Measurements from ENCODE around the gene ARL5A. TPM values are rescaled to one million over a fixed set of nuclear protein-coding genes. Genes with fewer than 3 reads are reported as not detected.

ARL5A gene
- total and polyA plus RNA-seq, 9 of the 15 experiments (the other 6 are each of a cell fraction or from before 2014, with no cell fraction given) = 16.3 to 117 (median 88.4) TPM

DNA sequence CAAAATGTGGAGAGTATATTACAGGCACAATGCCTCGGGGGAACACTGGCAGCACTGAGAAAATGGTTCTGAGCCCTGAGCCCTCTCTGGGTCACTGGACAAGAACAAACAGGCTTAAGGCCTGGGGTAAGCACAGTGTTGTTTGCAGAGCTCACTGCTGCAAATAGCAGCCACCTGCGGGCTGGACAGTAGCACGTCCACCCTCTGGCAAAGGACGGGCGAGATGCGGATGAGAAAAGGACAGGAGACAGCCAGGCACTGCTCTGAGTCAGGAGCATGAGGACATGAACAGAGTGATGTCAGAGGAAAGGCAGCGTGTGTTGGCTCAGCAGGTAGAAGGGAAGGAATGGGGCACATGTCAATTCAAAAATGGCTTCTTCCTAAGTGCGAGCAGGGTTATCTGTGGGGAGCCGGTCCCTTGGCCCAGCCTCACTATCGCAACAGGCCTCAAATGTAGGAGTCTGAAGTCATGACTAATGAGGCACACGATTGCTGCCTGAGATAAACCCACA, 68.0 kb downstream of the ARL5A start (continued):
- no peak for TF ChIP-seq POLR2H (tag; IDR thresholded peaks at IDR 0.05; ENCODE audit: low read depth)
- TF ChIP-seq ZNF445 (CRISPR knock-in tag; IDR thresholded peaks at IDR 0.05; ENCODE audit: low read depth) = no peak
- no peak for TF ChIP-seq NCOA2 (IDR thresholded peaks at IDR 0.05; ENCODE audit: partially characterized antibody in 2 of 2)
- no peak for TF ChIP-seq CSDE1 (IDR thresholded peaks at IDR 0.05)
- TF ChIP-seq, protein P1, sequence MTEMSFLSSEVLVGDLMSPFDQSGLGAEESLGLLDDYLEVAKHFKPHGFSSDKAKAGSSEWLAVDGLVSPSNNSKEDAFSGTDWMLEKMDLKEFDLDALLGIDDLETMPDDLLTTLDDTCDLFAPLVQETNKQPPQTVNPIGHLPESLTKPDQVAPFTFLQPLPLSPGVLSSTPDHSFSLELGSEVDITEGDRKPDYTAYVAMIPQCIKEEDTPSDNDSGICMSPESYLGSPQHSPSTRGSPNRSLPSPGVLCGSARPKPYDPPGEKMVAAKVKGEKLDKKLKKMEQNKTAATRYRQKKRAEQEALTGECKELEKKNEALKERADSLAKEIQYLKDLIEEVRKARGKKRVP (CRISPR knock-in tag; IDR thresholded peaks at IDR 0.05) = peak; percentile 83
- 0 out of 2 replicates have a peak, but pooled peaks have one; percentile 11 for TF ChIP-seq CEBPB (tag; IDR thresholded peaks at IDR 0.05)
- TF ChIP-seq SP1 (CRISPR knock-in tag; IDR thresholded peaks at IDR 0.05) = no peak
- TF ChIP-seq RBM17 (IDR thresholded peaks at IDR 0.05; ENCODE audit: borderline replicate concordance, low read depth, low read length) = no peak
- no peak for TF ChIP-seq FOXA3 (CRISPR knock-in tag; conservative IDR thresholded peaks at IDR 0.05 in 1 of 2, IDR thresholded peaks at IDR 0.05 in 1 of 2)
- TF ChIP-seq ZNF174 (CRISPR knock-in tag; IDR thresholded peaks at IDR 0.05) = no peak
- TF ChIP-seq SMARCC2 (IDR thresholded peaks at IDR 0.05; ENCODE audit: low read depth) = peak; percentile 72; the same call in 1 of the 2 replicates
- TF ChIP-seq, protein P2, sequence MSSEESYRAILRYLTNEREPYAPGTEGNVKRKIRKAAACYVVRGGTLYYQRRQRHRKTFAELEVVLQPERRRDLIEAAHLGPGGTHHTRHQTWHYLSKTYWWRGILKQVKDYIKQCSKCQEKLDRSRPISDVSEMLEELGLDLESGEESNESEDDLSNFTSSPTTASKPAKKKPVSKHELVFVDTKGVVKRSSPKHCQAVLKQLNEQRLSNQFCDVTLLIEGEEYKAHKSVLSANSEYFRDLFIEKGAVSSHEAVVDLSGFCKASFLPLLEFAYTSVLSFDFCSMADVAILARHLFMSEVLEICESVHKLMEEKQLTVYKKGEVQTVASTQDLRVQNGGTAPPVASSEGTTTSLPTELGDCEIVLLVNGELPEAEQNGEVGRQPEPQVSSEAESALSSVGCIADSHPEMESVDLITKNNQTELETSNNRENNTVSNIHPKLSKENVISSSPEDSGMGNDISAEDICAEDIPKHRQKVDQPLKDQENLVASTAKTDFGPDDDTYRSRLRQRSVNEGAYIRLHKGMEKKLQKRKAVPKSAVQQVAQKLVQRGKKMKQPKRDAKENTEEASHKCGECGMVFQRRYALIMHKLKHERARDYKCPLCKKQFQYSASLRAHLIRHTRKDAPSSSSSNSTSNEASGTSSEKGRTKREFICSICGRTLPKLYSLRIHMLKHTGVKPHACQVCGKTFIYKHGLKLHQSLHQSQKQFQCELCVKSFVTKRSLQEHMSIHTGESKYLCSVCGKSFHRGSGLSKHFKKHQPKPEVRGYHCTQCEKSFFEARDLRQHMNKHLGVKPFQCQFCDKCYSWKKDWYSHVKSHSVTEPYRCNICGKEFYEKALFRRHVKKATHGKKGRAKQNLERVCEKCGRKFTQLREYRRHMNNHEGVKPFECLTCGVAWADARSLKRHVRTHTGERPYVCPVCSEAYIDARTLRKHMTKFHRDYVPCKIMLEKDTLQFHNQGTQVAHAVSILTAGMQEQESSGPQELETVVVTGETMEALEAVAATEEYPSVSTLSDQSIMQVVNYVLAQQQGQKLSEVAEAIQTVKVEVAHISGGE (CRISPR knock-in tag; IDR thresholded peaks at IDR 0.05) = peak in 1 of 3 experiments; percentile 64; a peak in 1 of 6 replicates
- TF ChIP-seq RBM39 (optimal IDR thresholded peaks at IDR 0.05; ENCODE audit: low read depth, low read length) = no peak
- TF ChIP-seq ETS2 (tag; IDR thresholded peaks at IDR 0.05; ENCODE audit: borderline replicate concordance, poor library complexity, severe bottlenecking) = no peak
- TF ChIP-seq ZNF354B (CRISPR knock-in tag; IDR thresholded peaks at IDR 0.05) = no peak
- 0 out of 2 replicates have a peak, but pooled peaks have one; percentile 33 for TF ChIP-seq TAF7 (tag; IDR thresholded peaks at IDR 0.05)
- TF ChIP-seq ZNF165 (CRISPR knock-in tag; IDR thresholded peaks at IDR 0.05; ENCODE audit: borderline replicate concordance) = 0 out of 2 replicates have a peak, but pooled peaks have one; percentile 53
- TF ChIP-seq, protein P3, sequence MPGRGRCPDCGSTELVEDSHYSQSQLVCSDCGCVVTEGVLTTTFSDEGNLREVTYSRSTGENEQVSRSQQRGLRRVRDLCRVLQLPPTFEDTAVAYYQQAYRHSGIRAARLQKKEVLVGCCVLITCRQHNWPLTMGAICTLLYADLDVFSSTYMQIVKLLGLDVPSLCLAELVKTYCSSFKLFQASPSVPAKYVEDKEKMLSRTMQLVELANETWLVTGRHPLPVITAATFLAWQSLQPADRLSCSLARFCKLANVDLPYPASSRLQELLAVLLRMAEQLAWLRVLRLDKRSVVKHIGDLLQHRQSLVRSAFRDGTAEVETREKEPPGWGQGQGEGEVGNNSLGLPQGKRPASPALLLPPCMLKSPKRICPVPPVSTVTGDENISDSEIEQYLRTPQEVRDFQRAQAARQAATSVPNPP (IDR thresholded peaks at IDR 0.05; ENCODE audit: borderline replicate concordance, insufficient read depth, insufficient read length) = no peak
- no peak for TF ChIP-seq SMARCB1 (IDR thresholded peaks at IDR 0.05; ENCODE audit: insufficient read length, low read depth)
- no peak for TF ChIP-seq ELF2 (CRISPR knock-in tag; IDR thresholded peaks at IDR 0.05)
- no peak for TF ChIP-seq MCM2 (IDR thresholded peaks at IDR 0.05; ENCODE audit: low read depth)
- no peak for TF ChIP-seq TFAM (CRISPR knock-in tag; conservative IDR thresholded peaks at IDR 0.05)
- no peak for TF ChIP-seq FUS (optimal IDR thresholded peaks at IDR 0.05; ENCODE audit: low read depth, low read length)
- TF ChIP-seq ZNF699 (CRISPR knock-in tag; IDR thresholded peaks at IDR 0.05; ENCODE audit: insufficient replicate concordance) = no peak
- no peak for TF ChIP-seq NFATC3 (IDR thresholded peaks at IDR 0.05)

Measured in K562 (cell line).